Ecto neural progenitor cell (in vitro differentiated cells): ENCODE results near the gene RNH1.

Source experiments
- DNase-seq: peaks from one replicate; pipeline ENCODE4 v3.0.0-alpha.2; 2018; ENCODE audit warnings: low spot score

Gene RNH1

GRCh38 chr11:537622-538430 lies 30.8 kb upstream of the RNH1 start:
- DNase-seq = peak; percentile 46

GRCh38 chr11:536841-537621 lies 30.0 kb upstream of the RNH1 start, which contains the start of gene LRRC56:
TSS of gene LRRC56 (plus strand) at chr11:537527. CDS start at chr11:540685, 3,158 bp downstream.
- peak; percentile 89 for DNase-seq

- peak; percentile 96 for DNase-seq
Observed at GRCh38 chr11:535519-536454, 28.7 kb upstream of the RNH1 start, which contains the start of gene HRAS. TSS of gene HRAS (minus strand) at chr11:535576.

GRCh38 chr11:535210-535518 lies 28.1 kb upstream of the RNH1 start:
- DNase-seq = no peak

- peak; percentile 66 for DNase-seq
Observed at GRCh38 chr11:534396-535209, 27.6 kb upstream of the RNH1 start.

GRCh38 chr11:533586-534395 lies 26.7 kb upstream of the RNH1 start:
- DNase-seq = peak; percentile 45

- no peak for DNase-seq
Observed at GRCh38 chr11:532986-533585, 26.0 kb upstream of the RNH1 start.

GRCh38 chr11:532527-532985 lies 25.5 kb upstream of the RNH1 start:
- no peak for DNase-seq

GRCh38 chr11:531919-532526 lies 25.0 kb upstream of the RNH1 start:
- no peak for DNase-seq

GRCh38 chr11:530960-531831 lies 24.2 kb upstream of the RNH1 start:
- no peak for DNase-seq

GRCh38 chr11:529728-530411 lies 22.8 kb upstream of the RNH1 start:
- no peak for DNase-seq

- no peak for DNase-seq
Observed at GRCh38 chr11:528815-529727, 22.0 kb upstream of the RNH1 start.

GRCh38 chr11:528166-528814 lies 21.2 kb upstream of the RNH1 start:
- no peak for DNase-seq

- no peak for DNase-seq
Observed at GRCh38 chr11:526192-526591, 19.1 kb upstream of the RNH1 start.

GRCh38 chr11:521177-521688 lies 14.2 kb upstream of the RNH1 start:
- no peak for DNase-seq
